Stimulated activated CD4-positive, alpha-beta T cell treated with anti-CD3 and anti-CD28 coated beads, TNF-alpha, amount 100 ng/mL, for 48 hours (primary cell): ENCODE data around the gene COX7B.
"Not testable (repeated sequence)": the region's sequence is repeated elsewhere in the genome, so short reads cannot be mapped to it uniquely, and the experiment has no call there.

Source experiments
- DNase-seq, 3 donors: peaks; one replicate each; pipeline ENCODE4 v3.0.0-alpha.2; 2020; ENCODE audit warnings: low read depth in 3 of 3

Gene COX7B, protein sequence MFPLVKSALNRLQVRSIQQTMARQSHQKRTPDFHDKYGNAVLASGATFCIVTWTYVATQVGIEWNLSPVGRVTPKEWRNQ

DNA sequence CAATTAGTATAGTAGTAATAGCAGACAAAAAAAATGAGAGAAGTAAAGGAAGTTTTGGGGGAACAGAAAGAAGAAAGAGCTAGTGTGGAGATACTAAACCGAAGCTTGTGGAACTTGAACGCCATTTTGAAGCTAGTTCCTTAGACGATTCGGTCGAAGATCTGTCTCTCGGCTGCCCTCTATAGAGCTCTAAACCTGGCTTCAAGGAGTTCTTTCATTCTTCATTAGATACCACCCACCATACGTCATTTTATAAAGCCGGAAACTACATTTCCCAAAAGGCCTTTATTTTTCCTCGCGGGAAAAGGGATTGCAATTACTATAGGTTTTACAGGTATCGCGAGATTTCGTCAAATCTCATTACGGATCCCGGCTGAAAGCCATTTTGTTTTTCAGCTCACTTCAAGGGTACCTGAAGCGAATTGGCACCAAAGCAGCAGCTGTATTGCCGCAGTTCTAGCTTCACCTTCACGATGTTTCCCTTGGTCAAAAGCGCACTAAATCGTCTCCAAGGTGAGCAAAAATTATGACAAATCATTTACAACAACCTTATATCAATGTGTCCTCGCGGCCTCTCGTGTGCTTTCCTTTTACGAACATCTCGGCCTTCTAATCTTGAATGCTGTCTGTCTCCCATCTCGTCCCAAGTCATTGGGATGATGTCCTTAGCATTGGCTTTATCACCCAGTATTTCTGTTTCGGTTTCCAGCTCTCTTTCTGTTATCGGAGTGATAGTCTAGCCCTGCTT is at the start of gene COX7B:
COX7B (plus strand) TSS at position 388 of the 748 bp plus-strand sequence; CDS start at position 474, 86 bp downstream.
- peak; percentile 28 to 52 (median 34) for DNase-seq

DNA sequence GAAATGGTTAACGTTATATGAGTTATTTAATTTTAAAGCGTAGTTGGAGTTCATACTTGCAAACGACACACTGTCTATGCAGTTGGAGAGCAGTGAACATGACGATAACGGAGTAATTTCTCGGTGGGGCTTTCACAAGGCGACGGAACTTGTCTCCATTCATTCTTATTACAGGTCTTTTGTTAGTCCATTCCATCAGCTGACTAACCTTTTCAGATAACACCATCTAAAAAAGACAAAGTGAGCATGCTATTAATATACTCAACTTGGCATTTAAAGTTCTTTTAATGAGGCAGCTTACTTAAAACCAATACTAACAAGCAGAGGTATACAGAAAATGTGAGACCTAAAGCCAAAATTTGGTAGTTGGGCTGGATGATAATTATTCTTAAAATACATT is 23.9 kb upstream of the COX7B start:
- DNase-seq: no peak

DNA sequence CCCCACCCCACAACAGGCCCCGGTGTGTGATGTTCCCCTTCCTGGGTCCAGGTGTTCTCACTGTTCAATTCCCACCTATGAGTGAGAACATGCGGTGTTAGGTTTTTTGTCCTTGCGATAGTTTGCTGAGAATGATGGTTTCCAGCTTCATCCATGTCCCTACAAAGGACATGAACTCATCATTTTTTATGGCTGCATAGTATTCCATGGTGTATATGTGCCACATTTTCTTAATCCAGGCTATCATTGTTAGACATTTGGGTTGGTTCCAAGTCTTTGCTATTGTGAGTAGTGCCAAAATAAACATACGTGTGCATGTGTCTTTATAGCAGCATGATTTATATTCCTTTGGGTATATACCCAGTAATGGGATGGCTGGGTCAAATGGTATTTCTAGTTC is 17.9 kb upstream of the COX7B start:
- DNase-seq: not testable (repeated sequence)

DNA sequence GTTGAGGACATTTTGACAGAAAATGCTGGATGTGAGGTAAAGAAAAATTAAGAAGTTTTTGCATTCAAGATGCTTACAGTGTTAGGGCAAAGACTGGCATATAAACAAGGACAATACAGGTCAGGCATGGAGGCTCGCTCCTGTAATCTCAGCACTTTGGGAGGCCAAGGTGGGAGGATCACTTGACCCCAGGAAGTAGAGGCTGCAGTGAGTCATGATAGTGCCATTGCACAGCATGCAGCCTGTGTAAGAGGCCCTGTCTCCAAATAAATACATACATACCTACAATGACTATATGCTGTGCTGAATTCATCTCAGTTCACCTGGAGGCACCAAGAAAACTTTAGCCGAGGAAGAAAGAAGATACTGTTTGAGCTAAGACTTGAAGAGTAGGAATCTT is 6.4 kb upstream of the COX7B start:
- DNase-seq: no peak

DNA sequence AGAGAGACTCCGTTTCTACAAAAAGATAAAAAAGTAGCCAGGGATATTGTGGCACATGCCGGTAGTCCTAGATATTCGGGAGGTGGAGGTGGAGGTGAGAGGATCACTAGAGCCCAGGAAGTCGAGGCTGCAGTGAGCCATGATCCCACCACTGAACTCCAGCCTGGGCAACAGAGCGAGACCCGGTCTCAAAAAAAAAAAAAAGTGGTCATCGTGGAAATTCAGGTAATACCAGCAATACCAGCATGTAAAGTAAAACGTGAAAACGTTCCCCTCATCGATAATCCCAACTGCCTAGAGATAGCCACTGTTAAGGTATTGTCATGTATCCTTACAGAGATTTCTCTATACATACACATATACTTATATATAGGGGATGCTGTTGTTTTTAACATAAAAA is 5.6 kb upstream of the COX7B start:
- no peak for DNase-seq

DNA sequence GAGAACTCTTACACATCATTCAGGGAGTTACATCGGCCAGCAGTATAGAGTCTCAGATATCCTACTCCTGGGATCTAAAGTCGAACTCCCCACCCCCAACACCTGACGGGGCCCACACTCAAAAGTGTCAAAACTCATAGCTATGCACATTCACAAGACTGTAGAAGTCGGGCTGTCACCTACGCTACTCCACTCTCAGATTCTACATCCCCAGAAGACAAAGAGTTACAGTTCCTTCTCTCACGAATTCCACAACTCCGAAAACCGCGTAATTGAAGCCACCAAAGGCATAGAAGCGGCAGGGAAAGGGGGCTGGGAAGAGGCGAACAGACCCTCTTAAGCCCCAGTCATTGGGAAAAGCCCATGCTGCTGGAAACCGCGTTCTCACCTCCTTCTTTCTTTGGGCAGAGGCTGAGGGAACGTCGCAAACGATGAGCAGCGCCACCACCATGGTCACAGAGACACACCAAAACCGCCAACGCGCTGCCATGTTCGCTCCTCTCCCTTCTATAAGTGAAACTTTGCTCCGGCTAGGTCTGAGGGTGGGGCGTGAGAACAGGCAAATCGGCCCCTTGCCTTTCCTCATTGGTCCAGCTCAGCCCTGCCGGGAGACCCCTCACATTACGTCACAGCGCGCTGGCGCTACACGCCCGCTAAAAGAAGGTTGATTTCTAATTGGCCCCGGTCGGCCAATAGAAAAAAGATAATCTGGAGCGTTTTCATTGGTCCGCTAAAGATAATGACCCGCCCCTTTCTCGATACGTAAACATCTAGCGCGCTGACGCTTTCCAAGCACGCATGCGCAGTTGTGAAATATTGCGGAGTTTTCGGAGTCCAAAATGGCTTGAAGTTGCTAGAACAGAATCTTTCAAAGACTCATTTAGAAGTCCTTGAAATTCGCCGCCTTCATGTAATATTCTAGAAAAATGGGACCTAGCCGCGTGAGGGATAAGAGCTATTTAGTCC is 4.1 kb upstream of the COX7B start, which contains the start of gene MAGT1:
MAGT1 (minus strand) TSS at position 515 of the 966 bp plus-strand sequence; CDS start at position 490, 25 bp downstream.
- peak; percentile 72 to 87 (median 73) for DNase-seq

DNA sequence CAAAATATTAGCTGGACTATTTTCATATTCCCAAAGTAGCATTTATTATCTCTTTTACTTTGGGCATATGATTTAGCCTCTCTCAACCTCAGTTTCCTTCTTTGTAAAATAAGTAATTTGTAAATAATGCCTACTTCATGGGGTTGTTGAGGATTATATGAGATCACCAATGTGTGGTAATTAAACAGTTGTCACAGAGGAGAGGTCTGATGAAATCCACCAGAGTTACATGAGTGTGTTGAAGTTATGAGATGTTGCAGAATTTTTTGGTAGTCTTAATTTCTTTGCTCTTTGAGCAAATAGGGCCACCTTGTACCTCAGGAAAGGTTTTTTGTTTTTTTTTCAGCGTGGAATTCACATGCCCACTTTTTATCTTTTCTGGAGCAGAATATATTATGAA is 1.4 kb downstream of the COX7B start:
- DNase-seq: no peak

DNA sequence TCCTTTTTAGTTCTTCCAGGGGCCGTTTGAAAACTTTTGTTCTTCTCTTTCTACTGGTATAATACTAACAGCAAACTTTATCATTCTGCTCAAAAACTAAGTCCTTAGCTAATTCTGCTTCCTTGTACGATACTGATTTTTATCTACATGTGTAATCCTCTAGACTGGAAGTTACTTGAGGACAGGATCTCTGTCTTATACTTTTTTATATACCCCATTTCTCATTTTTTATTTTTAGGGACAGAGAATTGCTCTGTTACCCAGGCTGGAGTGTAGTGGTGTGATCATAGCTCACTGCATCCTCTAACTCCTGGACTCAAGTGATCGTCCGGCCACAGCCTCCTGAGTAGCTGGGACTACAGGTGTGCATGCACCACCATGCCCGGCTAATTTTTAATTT is 2.2 kb downstream of the COX7B start:
- DNase-seq: no peak

DNA sequence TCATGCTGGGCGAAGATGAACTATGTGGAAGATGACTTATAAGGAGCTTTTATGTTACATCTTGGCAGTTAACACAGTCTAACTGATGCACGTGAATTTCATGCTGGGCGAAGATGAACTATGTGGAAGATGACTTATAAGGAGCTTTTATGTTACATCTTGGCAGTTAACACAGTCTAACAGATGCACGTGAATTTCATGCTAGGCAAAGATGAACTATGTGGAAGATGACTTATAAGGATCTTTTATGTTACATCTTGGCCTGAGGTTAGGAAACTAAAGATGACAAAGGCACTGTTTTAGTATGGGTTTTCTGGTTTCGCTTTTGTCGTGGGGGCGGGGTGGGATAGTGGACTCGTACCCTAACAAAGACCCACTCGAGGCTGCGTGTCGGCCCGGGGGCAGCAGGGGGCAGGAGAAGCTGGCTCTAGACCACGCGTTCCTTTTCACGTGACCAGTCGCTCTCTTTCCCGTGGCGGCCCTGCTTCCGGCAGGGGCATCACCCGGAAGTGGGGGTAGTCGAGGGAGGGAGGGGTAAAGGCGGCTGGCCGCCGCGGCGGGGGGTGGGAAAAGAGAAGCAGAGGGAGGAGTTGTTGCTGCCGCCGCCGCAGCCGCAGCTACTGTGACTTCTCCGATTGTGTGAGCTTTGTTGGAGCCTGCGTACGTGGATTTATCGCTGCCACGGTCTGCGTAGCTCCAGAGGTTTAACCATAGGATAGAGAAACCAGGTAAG is 11.0 kb downstream of the COX7B start, which contains the start of gene ATP7A:
ATP7A (plus strand) TSS at position 586 of the 733 bp plus-strand sequence. CDS start 60,949 bp downstream, outside the sequence.
- DNase-seq: peak; percentile 79 to 89 (median 81)

DNA sequence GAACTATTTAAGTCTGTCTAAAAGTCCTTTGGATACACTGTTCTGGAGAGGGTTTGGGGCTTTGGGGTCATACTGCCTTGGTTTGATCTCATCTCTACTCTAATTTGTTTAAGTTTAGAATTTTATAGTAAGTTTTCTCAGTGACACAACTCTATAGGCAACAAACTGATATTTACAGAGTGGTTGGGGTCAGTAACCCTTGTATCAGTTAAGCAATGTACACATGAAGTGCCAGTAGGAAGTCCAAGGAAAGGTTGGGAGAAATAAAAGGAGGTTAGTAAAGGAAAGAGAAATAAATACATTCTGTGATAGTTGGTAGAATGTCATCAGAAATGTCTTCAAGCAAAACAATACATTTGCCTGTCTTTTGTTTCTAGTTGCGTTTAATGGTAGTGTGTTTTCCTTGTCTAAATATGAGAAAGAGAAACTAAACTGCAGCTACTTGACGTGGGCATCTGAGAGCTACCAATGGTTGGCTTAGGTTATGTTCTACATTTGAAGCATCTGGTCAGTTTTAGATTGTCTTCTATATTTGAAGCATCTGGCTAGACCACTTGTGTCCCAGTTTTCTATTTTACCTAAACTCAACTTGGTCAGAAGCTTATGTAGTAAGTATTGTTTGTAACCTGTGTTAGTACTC is 18.1 kb downstream of the COX7B start:
- DNase-seq: no peak

DNA sequence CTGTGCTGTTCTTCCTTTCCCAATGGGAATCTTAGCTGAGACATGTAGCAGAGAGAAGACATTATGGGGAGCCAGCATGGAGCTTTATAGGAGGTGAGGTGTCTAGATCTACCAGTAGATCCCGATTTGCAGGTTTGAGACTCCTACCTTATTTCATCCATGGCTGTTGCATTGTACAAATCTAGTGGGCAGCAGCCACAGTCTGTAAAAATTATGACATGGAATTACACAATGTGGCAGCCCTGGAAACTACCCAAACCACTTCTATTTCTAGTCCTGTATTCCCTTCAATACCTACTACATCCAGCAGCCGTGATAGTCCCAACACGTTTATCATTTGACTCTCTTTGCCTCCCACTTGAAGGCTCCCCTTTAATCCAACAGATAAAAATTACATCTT is 19.3 kb downstream of the COX7B start:
- DNase-seq: no peak

DNA sequence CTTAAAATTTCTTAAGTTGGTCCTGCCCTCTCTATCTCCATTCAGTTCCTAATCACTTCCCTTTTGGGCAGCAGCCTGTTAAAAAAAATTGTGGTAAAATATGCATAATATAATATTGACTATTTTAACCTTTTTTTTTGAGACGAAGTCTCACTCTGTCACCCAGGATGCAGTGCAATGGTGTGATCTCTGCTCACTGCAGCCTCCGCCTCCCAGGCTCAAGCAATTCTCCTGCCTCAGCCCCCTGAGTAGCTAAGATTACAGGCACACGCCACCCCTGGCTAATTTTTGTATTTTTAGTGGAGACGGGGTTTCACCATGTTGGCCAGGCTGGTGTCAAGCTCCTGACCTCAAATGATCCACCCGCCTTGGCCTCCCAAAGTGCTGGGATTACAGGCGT is 20.1 kb downstream of the COX7B start:
- DNase-seq: not testable (repeated sequence)

DNA sequence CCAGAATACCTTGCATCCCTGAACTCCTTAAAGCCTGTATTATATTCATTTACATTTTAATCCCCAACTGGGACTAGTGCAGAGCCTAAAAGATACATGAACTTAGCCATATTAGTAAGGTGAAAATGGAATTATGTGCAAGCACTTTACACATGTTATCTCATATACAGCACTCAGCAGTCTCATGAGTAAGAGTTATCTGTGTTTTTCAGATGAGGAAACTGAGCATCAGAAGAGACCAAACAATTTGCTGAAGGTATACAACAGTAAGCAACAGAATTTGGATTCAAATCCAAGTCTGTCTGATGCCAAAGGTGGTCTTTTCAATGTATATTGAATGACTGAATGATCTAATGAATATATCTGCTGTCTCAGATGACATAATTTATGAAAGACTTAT is 23.5 kb downstream of the COX7B start:
- no peak for DNase-seq

DNA sequence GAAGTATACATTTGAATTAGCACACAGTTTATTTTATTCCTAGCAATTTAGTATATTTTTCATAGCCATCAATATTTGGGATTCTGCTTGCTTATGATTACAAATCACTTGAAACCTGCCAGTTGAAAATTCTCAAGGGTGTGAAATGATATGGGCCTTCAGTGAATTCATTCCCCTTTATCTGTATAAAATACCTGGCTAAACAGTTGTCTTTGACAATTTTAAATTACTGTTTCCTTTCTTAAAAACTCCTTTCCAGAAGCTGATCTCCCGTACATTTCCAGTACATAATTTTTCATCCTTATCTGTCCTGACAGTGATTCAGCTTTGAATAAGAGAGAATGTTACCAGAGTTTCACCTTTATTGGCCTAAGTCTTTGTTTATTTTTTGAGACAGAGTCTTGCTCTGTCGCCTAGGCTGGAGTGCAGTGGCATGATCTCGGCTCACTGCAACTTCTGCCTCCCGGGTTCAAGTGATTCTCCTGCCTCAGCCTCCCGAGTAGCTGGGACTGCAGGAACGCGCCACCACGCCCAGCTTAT is 25.1 kb downstream of the COX7B start:
- DNase-seq: no peak

DNA sequence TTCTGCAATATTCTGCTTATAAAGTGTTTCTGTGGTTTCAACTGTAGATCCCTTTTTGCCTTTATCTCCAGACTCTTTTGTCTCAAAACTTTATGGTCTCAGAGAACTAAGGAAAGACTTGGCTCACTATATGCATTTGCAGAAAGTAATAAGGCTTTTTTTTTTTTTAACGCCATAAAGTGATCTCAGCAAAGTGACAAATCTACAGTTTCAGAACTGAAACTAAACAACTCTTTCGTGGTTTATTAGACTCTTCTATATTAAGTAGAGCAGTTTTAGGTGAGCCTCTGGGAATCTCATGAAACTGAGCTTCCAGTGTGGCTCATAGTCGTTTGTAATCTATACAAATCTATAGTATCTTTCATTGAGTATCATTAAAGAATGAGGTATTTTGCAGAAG is 26.5 kb downstream of the COX7B start:
- no peak for DNase-seq

DNA sequence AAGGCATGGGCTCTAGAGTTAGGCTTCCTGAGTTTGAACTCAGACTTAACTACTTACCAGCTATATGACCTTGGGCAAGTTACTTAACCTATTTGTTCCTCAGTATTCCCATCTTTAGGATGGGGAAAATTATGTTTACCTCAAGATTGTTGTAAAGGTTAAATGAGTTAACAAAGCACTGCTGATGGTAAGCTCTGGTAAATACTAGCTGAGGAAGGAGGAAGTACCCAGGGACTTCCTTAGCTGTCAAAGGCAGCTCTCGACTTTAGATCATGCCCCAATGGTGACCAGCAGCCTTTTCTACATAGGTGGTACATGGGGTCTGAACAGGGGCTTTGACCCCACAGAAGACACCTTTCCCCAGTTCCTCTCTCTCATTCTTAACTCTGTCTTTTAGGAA is 31.3 kb downstream of the COX7B start:
- no peak for DNase-seq

DNA sequence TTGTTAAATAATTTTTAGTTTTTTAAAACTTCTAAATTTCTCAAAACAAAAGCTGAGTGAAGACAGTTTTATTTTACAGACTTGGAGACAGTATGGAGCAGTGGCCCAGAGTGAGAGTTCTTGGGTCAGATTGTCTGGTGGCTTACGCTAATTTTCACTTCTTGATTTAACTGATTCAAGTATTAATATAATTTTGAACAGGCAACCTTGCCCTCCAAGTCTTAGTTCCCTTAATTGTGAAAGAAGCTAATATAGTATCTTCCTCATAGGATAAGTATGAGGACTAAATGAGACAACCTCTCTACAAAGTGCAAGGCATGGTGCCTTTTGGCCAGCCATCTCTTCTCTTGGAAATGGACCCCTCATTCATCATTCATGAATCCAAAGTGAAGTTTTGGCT is 36.6 kb downstream of the COX7B start:
- DNase-seq: no peak

DNA sequence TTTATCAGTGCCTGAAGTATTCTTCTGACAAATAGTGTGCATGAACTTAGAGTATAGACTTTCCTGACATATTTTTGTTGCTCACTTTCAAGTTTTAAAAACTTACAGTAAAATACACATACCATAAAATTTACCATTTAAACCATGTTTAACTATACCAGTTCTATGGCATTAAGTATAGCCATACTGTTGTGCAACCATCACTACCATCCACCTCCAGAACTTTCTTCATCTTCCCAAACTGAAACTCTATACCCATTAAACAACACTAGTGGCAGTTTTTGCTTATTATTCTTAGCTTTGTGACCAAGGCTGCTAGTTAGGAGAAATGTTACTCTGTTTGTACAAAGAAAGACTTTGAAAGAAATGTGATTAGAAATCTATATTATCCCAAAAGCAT is 37.0 kb downstream of the COX7B start:
- no peak for DNase-seq

DNA sequence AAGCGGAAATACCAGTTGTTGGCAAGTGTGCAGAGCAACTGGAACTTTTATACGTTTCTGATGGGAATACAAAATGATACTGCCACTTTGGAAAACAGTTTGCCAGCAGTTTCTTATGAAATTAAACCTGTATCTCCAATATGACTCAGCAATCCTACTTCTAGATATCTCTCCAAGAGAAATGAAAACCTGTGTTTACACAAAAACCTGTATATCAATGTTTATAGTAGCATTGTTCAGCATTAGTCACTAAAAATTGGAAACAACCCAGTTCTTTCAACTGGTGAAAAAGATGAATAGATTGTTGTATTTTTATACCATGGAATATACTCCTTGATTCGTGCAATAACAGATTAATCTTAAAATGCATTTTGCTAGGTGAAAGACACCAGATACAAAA is 38.0 kb downstream of the COX7B start:
- no peak for DNase-seq

DNA sequence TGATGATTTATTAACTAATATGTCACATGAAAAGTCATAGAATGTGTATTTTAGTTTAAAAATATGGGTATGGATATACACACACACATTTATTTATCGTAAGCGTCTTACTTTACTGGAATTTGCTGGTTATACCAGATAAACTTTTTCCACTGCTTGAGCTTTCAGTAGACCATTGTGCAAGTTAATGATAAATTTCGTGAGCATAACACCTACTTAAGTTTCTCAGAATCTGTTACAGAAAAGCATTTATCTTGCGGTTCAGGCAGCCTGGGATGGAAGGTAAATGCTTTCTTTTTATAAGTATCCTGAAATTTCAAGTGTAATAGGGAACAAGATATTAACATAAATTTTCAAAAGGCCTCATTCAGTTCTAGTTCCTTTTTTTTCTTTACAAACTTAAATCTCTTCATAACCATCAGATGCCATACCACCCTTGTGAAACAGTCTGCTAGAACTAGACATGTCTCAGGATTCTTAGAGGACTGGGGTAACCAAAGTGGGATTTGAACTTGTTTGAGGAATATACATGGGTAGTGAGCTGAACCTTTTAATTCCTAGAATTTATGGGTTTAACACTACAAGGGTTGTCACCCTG is 38.9 kb downstream of the COX7B start:
- no peak for DNase-seq
